ENCODE results near the gene SYNDIG1.

SYNDIG1 gene

GRCh38 chr20:24634855-24635254, 165.4 kb downstream of the SYNDIG1 start:
- peak; percentile 61 for DNase-seq (ENCODE audit: low spot score)

- DNase-seq (ENCODE audit: low spot score) = no peak
These were observed 167.2 kb downstream of the SYNDIG1 start for GRCh38 chr20:24636626-24637025.

GRCh38 chr20:24637087-24637486, 167.7 kb downstream of the SYNDIG1 start:
- no peak for DNase-seq (ENCODE audit: low spot score)

- no peak for DNase-seq (ENCODE audit: low spot score)
These were observed 168.5 kb downstream of the SYNDIG1 start for GRCh38 chr20:24637941-24638340.

- no peak for DNase-seq (ENCODE audit: low spot score)
These were observed 169.4 kb downstream of the SYNDIG1 start for GRCh38 chr20:24638591-24639548.

- DNase-seq (ENCODE audit: low spot score) = no peak
These were observed 170.8 kb downstream of the SYNDIG1 start for GRCh38 chr20:24640276-24640675.

- no peak for DNase-seq (ENCODE audit: low spot score)
These were observed 171.3 kb downstream of the SYNDIG1 start for GRCh38 chr20:24640686-24641085.

GRCh38 chr20:24643731-24644626, 174.6 kb downstream of the SYNDIG1 start:
- no peak for DNase-seq (ENCODE audit: low spot score)

- no peak for DNase-seq (ENCODE audit: low spot score)
These were observed 176.9 kb downstream of the SYNDIG1 start for GRCh38 chr20:24646321-24646720.

- DNase-seq (ENCODE audit: low spot score) = no peak
These were observed 178.3 kb downstream of the SYNDIG1 start for GRCh38 chr20:24647713-24648112.

GRCh38 chr20:24648481-24648880, 179.1 kb downstream of the SYNDIG1 start:
- no peak for DNase-seq (ENCODE audit: low spot score)

- no peak for DNase-seq (ENCODE audit: low spot score)
These were observed 179.5 kb downstream of the SYNDIG1 start for GRCh38 chr20:24648919-24649318.

GRCh38 chr20:24649787-24650490, 180.5 kb downstream of the SYNDIG1 start:
- no peak for DNase-seq (ENCODE audit: low spot score)

- peak; percentile 25 for DNase-seq (ENCODE audit: low spot score)
These were observed 181.9 kb downstream of the SYNDIG1 start for GRCh38 chr20:24651171-24651975.

- DNase-seq (ENCODE audit: low spot score) = no peak
These were observed 182.5 kb downstream of the SYNDIG1 start for GRCh38 chr20:24651976-24652345.

- peak; percentile 6 for DNase-seq (ENCODE audit: low spot score)
These were observed 183.9 kb downstream of the SYNDIG1 start for GRCh38 chr20:24653306-24653705.

GRCh38 chr20:24654425-24654824, 185.0 kb downstream of the SYNDIG1 start:
- no peak for DNase-seq (ENCODE audit: low spot score)

GRCh38 chr20:24656391-24656790, 187.0 kb downstream of the SYNDIG1 start:
- DNase-seq (ENCODE audit: low spot score) = no peak

- no peak for DNase-seq (ENCODE audit: low spot score)
These were observed 187.8 kb downstream of the SYNDIG1 start for GRCh38 chr20:24657196-24657595.

- DNase-seq (ENCODE audit: low spot score) = no peak
These were observed 188.6 kb downstream of the SYNDIG1 start for GRCh38 chr20:24657878-24658620.

All from RKO (cell line).